Osteocyte (in vitro differentiated cells): ENCODE results near the gene F10. TPM values are rescaled to one million over a fixed set of nuclear protein-coding genes. Genes with fewer than 3 reads are reported as not detected.

Source experiments
- DNase-seq: peaks from one replicate; pipeline ENCODE4 v3.0.0; 2021; ENCODE audit warnings: mixed read lengths; ENCODE audit not compliant: unreplicated experiment; ENCODE audit errors: extremely low spot score
- H3K27ac Mint-ChIP-seq: one replicate; pipeline ENCODE4 v1.8.0; 2021; ENCODE audit warnings: mild to moderate bottlenecking, mixed read lengths; ENCODE audit not compliant: unreplicated experiment
- H3K27me3 Mint-ChIP-seq: one replicate; pipeline ENCODE4 v1.8.0; 2021; ENCODE audit warnings: mixed read lengths; ENCODE audit not compliant: unreplicated experiment
- H3K36me3 Mint-ChIP-seq: one replicate; pipeline ENCODE4 v1.8.0; 2021; ENCODE audit warnings: mixed read lengths; ENCODE audit not compliant: unreplicated experiment
- H3K4me1 Mint-ChIP-seq: one replicate; pipeline ENCODE4 v1.8.0; 2021; ENCODE audit warnings: mixed read lengths; ENCODE audit not compliant: unreplicated experiment
- H3K4me3 Mint-ChIP-seq: one replicate; pipeline ENCODE4 v1.8.0; 2021; ENCODE audit warnings: mild to moderate bottlenecking, moderate library complexity, mixed read lengths; ENCODE audit not compliant: unreplicated experiment
- H3K9me3 Mint-ChIP-seq: one replicate; pipeline ENCODE4 v1.8.0; 2021; ENCODE audit warnings: mixed read lengths; ENCODE audit not compliant: unreplicated experiment
- CTCF ChIP-seq: fragments of 200-600 bp; sonication (generic); IDR thresholded peaks from 2 replicates; pipeline ENCODE4 v1.5.0; 2021; ENCODE audit warnings: antibody characterized with exemption, mild to moderate bottlenecking, moderate library complexity
- total RNA-seq: library from RNA; stranded (reverse); gene quantifications from 2 replicates; pipeline ENCODE4 v1.2.1, GENCODE V29; 2021

F10 gene
- total RNA-seq, 1 donor from 2014 or later: 1.8 TPM

- Mint-ChIP-seq H3K27ac (no peak overlapping the region), H3K27me3 (no peaks in the 10 kb centered on the region), H3K36me3 (no peaks in the 10 kb centered on the region), H3K9me3 (no peaks in the 10 kb centered on the region), H3K4me3 (no peak overlapping the region), H3K4me1 (no peaks in the 10 kb centered on the region)
- no peak for TF ChIP-seq CTCF
- DNase-seq: peak; percentile 67
These were observed 21.6 kb downstream of the F10 start for GRCh38 chr13:113144255-113144629.

- Mint-ChIP-seq H3K9me3 (no peaks in the 10 kb centered on the region), H3K36me3 (no peaks in the 10 kb centered on the region), H3K27me3 (no peaks in the 10 kb centered on the region), H3K27ac (no peak overlapping the region), H3K4me3 (no peak overlapping the region), H3K4me1 (no peaks in the 10 kb centered on the region)
- TF ChIP-seq CTCF: no peak
- DNase-seq: peak; percentile 27
These were observed 22.9 kb downstream of the F10 start for GRCh38 chr13:113145496-113145895.

- Mint-ChIP-seq H3K27me3 (no peaks in the 10 kb centered on the region), H3K4me3 (no peak overlapping the region), H3K4me1 (no peaks in the 10 kb centered on the region), H3K27ac (no peak overlapping the region), H3K36me3 (no peaks in the 10 kb centered on the region), H3K9me3 (no peaks in the 10 kb centered on the region)
- DNase-seq: peak; percentile 57
- no peak for TF ChIP-seq CTCF
These were observed 23.5 kb downstream of the F10 start for GRCh38 chr13:113145911-113146598.

- peak; percentile 77 for DNase-seq
- no peaks in the 10 kb centered on the region for H3K27me3 Mint-ChIP-seq
These were observed 24.2 kb downstream of the F10 start for GRCh38 chr13:113146750-113147149.

GRCh38 chr13:113147206-113147605, 24.6 kb downstream of the F10 start:
- H3K27ac Mint-ChIP-seq: no peak overlapping the region
- H3K27me3 Mint-ChIP-seq: no peaks in the 10 kb centered on the region
- no peaks in the 10 kb centered on the region for H3K36me3 Mint-ChIP-seq
- H3K4me3 Mint-ChIP-seq: no peak overlapping the region
- no peak for DNase-seq
- no peak for TF ChIP-seq CTCF
- H3K4me1 Mint-ChIP-seq: peaks cover 2% of the 10 kb centered on the region
- H3K9me3 Mint-ChIP-seq: no peaks in the 10 kb centered on the region

More at GRCh38 chr13:113146750-113147149, 24.2 kb downstream of the F10 start:
- TF ChIP-seq CTCF: no peak
- Mint-ChIP-seq H3K4me3 (no peak overlapping the region), H3K4me1 (no peaks in the 10 kb centered on the region), H3K27ac (no peak overlapping the region), H3K9me3 (no peaks in the 10 kb centered on the region), H3K36me3 (no peaks in the 10 kb centered on the region)
